Tibial nerve (tissue), 4 donors: ENCODE results near the gene TAS2R46.

ENCODE experiments used
- CTCF ChIP-seq, 5 experiments: fragments of 200-600 bp in 3 of 5; fragments of 450-650 bp in 2 of 5; sonication (generic) in 3 of 5; IDR thresholded peaks; one replicate each; pipeline ENCODE4 v1.5.1; 2016 to 2019; ENCODE audit warnings: antibody characterized with exemption in 5 of 5, mild to moderate bottlenecking in 3 of 5, moderate library complexity in 2 of 5
- EP300 ChIP-seq, 2 donors: sonication (generic); formaldehyde crosslinking; IDR thresholded peaks; one replicate each; pipeline ENCODE4 v1.6.1; 2017; ENCODE audit warnings: antibody characterized with exemption in 2 of 2, mild to moderate bottlenecking in 1 of 2

- TF ChIP-seq CTCF (IDR thresholded peaks at IDR 0.05) (no peak), EP300 (IDR thresholded peaks at IDR 0.05) (no peak)
These were observed 6.8 kb downstream of the TAS2R46 start for GRCh38 chr12:11055306-11055705.
